Activated gamma-delta T cell (primary cell): ENCODE data around the gene PCDHGA3.
"Not testable (repeated sequence)": the region's sequence is repeated elsewhere in the genome, so short reads cannot be mapped to it uniquely, and the experiment has no call there.

Source experiments
- DNase-seq: peaks from one replicate; lab custom pipeline; 2025; lab: John Stamatoyannopoulos, UW

Gene PCDHGA3

DNA sequence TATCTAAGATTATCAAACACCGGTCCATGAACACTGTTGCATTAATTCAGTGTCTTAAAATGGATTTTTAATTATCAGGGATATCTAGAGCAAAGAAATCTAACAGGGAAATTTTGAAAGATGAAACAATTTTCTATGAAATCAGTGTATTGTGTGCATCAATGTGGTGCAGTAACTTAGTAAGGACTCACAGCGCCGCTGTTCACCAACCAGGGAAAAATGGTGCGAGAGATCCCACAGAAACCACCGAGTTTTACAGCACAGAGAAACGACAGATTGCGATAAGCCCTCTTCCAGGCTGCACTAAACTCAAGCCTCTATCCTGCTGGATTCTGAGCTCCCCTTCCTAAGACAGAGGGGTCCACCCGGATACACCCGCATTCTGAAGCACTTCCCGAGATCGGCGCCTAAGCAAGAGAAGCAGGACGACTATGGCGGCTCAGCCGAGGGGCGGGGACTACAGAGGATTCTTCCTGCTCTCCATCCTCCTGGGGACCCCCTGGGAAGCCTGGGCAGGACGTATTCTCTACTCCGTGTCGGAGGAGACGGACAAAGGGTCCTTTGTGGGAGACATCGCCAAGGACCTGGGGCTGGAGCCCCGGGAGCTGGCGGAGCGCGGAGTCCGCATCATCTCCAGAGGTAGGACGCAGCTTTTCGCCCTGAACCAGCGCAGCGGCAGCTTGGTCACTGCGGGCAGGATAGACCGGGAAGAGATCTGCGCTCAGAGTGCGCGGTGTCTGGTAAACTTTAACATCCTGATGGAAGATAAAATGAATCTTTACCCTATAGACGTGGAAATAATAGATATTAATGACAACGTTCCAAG, 39.1 kb downstream of the PCDHGA3 start, which contains the start of gene PCDHGA7:
TSS of gene PCDHGA7 (plus strand) at position 274 of the 826 bp plus-strand sequence. CDS start at position 432, 158 bp downstream.
- no peak for DNase-seq

DNA sequence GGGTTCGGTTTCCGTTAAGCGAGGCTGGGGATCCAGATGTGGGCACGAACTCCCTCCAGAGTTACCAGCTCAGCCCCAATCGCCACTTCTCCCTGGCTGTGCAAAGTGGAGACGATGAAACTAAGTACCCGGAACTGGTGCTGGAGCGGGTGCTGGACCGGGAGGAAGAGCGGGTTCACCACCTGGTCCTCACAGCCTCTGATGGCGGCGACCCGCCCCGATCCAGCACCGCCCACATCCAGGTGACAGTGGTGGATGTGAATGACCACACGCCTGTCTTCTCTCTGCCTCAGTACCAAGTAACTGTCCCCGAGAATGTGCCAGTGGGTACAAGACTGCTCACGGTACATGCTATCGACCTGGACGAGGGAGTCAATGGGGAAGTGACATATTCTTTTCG, 39.7 kb downstream of the PCDHGA3 start:
- DNase-seq, result no peak

DNA sequence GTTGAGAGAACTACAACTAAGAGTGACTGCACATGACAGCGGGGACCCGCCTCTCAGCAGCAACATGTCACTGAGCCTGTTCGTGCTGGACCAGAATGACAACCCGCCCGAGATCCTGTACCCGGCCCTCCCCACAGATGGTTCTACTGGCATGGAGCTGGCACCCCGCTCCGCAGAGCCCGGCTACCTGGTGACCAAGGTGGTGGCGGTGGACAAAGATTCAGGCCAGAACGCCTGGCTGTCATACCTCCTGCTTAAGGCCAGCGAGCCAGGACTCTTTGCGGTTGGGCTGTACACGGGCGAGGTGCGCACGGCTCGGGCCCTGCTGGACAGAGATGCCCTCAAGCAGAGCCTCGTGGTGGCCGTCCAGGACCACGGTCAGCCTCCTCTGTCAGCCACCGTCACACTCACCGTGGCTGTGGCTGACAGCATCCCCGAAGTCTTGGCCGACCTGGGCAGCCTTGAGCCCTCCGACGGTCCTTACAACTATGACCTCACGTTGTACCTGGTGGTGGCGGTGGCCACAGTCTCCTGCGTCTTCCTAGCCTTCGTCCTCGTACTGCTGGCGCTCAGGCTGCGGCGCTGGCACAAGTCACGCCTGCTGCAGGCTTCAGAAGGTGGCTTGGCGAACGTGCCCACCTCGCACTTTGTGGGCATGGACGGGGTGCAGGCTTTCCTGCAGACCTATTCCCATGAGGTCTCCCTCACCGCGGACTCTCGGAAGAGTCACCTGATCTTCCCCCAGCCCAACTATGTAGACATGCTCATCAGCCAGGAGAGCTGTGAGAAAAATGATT, 41.0 kb downstream of the PCDHGA3 start:
- no peak for DNase-seq

DNA sequence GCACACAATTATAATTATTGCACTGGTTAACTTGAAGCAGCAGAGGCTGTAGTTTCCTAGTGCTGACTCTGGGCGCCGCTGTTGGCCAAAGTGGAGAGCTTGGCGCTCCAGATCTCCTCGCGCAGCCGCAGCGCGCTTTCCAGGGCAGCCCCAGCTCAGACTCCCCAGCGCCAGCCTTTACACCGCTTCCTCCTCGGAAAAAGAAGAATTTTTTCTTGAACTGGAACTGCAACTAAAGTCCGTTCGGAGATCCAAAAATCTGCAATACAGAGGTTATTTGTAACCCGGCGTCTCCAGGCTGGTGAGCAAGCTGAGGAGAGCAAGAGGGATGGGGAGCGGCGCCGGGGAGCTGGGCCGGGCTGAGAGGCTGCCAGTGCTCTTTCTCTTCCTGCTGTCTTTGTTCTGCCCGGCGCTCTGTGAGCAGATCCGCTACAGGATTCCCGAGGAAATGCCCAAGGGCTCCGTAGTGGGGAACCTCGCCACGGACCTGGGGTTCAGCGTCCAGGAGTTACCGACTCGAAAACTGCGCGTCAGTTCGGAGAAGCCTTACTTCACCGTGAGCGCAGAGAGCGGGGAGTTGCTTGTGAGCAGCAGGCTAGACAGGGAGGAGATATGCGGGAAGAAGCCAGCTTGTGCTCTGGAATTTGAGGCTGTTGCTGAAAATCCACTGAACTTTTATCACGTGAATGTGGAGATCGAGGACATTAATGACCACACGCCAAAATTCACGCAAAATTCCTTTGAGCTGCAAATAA, 44.1 kb downstream of the PCDHGA3 start, which contains the start of gene PCDHGB4:
TSS of gene PCDHGB4 (plus strand) at position 142 of the 755 bp plus-strand sequence. CDS start at position 329, 187 bp downstream.
- not testable (repeated sequence) for DNase-seq

DNA sequence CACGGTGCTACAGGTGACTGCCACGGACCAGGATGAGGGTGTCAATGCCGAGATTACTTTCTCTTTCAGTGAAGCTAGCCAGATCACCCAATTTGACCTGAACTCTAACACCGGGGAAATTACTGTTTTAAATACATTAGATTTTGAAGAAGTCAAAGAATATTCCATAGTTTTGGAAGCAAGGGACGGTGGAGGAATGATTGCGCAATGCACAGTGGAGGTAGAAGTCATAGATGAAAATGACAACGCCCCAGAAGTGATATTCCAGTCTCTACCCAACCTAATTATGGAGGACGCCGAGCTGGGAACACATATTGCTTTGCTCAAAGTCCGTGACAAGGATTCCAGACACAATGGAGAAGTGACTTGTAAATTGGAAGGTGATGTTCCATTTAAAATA, 45.0 kb downstream of the PCDHGA3 start:
- no peak for DNase-seq

DNA sequence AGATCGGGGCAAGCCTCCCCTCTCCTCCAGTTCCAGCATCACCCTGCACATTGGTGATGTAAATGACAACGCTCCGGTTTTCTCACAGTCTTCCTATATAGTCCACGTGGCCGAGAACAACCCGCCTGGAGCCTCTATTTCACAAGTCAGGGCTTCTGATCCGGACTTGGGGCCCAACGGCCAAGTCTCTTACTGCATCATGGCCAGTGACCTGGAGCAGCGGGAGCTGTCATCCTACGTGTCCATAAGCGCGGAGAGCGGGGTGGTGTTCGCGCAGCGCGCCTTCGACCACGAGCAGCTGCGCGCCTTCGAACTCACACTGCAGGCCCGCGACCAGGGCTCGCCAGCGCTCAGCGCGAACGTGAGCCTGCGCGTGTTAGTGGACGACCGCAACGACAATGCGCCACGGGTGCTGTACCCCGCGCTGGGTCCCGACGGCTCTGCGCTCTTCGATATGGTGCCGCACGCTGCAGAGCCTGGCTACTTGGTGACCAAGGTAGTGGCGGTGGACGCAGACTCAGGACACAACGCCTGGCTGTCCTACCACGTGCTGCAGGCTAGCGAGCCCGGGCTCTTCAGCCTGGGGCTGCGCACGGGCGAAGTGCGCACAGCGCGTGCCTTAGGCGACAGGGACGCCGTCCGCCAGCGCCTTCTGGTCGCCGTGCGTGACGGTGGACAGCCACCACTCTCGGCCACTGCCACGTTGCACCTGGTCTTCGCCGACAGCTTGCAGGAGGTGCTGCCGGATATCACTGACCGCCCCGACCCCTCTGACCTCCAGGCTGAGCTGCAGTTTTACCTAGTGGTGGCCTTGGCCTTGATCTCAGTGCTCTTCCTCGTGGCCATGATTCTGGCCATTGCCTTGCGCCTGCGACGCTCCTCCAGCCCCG, 45.8 kb downstream of the PCDHGA3 start:
- DNase-seq, result no peak

DNA sequence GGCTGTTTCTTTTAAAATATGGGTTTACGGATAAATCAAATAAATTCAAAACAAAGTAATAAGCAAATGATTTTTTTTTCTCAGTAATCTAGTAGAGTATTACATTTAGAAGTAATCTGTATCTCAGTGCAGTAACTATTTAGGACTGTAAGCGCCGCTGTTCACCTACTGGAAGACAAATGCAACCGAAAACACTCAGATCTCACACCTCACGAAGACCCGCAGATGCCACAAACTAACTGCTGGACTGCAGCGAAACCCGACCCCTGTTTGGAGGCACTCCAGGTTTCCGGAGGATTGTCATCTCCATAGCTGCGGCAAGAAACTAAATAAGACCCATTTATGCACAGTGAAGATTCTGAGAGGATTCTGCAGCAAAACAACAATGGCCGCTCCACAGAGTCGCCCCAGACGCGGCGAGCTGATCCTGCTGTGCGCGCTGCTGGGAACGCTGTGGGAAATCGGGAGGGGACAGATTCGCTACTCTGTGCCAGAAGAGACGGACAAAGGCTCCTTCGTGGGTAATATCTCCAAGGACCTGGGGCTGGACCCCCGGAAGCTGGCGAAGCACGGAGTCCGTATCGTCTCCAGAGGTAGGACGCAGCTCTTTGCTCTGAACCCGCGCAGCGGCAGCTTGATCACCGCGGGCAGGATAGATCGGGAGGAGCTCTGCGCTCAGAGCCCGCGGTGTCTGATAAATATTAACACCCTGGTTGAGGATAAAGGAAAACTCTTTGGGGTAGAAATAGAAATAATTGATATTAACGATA, 49.0 kb downstream of the PCDHGA3 start, which contains the start of gene PCDHGA8:
TSS of gene PCDHGA8 (plus strand) at position 205 of the 770 bp plus-strand sequence. CDS start at position 386, 181 bp downstream.
- no peak for DNase-seq

DNA sequence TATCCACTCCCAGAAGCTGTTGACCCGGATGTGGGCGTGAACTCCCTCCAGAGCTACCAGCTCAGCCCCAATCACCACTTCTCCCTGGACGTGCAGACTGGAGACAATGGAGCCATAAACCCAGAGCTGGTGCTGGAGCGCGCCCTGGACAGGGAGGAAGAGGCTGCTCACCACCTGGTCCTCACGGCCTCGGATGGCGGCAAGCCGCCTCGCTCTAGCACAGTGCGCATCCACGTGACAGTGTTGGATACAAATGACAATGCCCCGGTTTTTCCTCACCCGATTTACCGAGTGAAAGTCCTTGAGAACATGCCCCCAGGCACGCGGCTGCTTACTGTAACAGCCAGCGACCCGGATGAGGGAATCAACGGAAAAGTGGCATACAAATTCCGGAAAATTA, 49.6 kb downstream of the PCDHGA3 start:
- no peak for DNase-seq

DNA sequence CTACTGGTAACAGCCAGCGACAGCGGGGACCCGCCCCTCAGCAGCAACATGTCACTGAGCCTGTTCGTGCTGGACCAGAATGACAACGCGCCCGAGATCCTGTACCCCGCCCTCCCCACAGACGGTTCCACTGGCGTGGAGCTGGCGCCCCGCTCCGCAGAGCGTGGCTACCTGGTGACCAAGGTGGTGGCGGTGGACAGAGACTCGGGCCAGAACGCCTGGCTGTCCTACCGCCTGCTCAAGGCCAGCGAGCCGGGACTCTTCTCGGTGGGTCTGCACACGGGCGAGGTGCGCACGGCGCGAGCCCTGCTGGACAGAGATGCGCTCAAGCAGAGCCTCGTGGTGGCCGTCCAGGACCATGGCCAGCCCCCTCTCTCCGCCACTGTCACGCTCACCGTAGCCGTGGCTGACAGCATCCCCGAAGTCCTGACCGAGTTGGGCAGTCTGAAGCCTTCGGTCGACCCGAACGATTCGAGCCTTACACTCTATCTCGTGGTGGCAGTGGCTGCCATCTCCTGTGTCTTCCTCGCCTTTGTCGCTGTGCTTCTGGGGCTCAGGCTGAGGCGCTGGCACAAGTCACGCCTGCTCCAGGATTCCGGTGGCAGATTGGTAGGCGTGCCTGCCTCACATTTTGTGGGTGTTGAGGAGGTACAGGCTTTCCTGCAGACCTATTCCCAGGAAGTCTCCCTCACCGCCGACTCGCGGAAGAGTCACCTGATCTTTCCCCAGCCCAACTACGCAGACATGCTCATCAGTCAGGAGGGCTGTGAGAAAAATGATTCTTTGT, 51.0 kb downstream of the PCDHGA3 start:
- DNase-seq, result not testable (repeated sequence)
